GM13976 (cell line): Measurements from ENCODE around the gene PLIN3.

ENCODE experiments used
- DNase-seq: peaks from one replicate; pipeline ENCODE4 v3.0.0; 2012; ENCODE audit warnings: low spot score
- in situ Hi-C: fragments of 300-500 bp; cut with MboI; formaldehyde crosslinking; loops from one replicate; pipeline ENCODE4 v1.12.0; 2022; ENCODE audit warnings: low sequenced_read_pairs, mixed read lengths, inconsistent platforms; ENCODE audit not compliant: unreplicated experiment
- TF ChIP-seq, protein P1 (sequence below): IDR thresholded peaks from 2 replicates; pipeline ENCODE4 v1.5.1; 2012; ENCODE audit warnings: borderline replicate concordance, mild to moderate bottlenecking; ENCODE audit not compliant: insufficient read depth; ENCODE audit errors: extremely low read depth, missing control alignments, control extremely low read depth

PLIN3 gene, protein sequence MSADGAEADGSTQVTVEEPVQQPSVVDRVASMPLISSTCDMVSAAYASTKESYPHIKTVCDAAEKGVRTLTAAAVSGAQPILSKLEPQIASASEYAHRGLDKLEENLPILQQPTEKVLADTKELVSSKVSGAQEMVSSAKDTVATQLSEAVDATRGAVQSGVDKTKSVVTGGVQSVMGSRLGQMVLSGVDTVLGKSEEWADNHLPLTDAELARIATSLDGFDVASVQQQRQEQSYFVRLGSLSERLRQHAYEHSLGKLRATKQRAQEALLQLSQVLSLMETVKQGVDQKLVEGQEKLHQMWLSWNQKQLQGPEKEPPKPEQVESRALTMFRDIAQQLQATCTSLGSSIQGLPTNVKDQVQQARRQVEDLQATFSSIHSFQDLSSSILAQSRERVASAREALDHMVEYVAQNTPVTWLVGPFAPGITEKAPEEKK

DNA sequence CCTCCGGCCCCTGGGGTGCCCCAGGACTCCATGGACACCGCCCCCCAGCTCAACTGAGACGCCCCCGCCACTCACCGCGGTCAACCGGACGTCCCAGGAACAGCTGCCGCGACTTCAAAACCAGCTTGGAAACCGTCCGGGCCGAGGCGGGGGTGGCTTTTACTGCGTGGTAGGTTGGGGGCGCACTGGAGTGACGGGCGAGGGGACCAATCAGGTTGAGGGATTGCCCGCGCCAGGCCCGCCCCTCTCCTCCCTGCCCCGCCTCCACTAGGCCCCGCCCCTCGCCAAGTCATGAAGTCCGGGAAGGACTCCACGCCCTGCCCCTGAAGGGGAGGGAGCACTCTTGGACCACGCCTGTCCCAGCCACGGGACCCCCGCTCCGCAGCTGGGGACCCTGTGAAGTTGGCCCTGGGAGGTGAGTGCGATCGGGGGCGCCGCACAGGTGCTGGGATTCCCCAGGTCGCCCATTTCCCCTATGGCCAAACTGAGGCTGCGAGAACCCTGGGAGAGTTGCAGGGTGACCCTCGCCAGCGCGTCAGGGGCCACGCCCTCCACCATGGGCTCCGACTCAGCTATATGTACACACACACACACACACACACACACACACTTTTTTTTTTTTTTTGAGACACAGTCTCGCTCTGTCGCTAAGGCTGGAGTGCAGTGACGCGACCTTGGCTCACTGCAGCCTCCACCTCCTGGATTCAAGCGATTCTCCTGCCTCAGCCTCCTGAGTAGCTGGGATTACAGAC is at the start of gene PLIN3:
Gene PLIN3, minus strand, starts transcription at position 134 of the 752 bp plus-strand sequence. CDS start 6,273 bp downstream, outside the sequence.
- TF ChIP-seq, protein P1, sequence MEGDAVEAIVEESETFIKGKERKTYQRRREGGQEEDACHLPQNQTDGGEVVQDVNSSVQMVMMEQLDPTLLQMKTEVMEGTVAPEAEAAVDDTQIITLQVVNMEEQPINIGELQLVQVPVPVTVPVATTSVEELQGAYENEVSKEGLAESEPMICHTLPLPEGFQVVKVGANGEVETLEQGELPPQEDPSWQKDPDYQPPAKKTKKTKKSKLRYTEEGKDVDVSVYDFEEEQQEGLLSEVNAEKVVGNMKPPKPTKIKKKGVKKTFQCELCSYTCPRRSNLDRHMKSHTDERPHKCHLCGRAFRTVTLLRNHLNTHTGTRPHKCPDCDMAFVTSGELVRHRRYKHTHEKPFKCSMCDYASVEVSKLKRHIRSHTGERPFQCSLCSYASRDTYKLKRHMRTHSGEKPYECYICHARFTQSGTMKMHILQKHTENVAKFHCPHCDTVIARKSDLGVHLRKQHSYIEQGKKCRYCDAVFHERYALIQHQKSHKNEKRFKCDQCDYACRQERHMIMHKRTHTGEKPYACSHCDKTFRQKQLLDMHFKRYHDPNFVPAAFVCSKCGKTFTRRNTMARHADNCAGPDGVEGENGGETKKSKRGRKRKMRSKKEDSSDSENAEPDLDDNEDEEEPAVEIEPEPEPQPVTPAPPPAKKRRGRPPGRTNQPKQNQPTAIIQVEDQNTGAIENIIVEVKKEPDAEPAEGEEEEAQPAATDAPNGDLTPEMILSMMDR, result peak; percentile 1
- DNase-seq, result peak; percentile 100
- in situ Hi-C loops, result no loop called here

DNA sequence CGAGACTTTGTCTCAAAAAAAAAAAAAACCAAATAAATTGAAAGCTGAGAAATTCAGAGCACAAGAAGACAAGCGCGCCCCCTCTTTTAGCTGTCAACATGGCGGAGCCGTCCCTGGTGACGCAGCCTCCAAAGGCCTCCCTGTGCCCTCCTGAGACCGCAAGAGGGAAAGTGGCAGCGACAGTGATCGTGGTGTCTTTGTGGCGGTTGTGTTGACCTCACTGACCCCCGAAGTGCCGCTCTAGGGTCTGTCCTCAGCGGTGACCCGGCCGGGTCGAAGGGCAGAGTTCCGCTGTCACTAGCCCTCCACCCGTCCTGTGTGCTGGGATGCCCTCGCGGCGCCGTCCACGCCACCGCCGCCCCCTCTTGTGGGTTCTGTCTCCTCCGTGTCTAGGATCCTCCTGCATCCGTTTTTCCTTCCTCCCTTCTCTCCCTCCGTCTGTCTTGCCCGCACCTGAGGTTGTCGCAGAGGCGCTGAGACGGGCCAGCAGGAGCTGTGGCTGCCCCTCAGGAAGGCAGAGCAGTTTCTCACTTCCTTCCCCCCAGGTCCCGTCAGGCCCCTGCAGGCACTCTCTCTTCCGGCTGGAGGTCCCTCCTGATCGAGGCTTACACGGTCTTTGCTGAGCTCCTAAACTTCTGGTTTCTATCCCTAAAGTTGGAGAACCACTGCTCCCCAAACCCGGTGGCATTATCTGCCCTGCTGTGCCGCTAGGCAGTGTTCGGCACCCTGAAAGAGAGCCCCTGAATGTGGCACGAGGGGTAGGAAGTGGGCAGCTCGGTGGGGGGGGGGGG is 49.0 kb upstream of the PLIN3 start:
- peak; percentile 74 for DNase-seq
- in situ Hi-C loops, result loop anchor here (10.0 kb wide), 1 partner anchor 112 kb away; no protein-coding TSS in a partner anchor
- TF ChIP-seq, protein P1, result no peak

DNA sequence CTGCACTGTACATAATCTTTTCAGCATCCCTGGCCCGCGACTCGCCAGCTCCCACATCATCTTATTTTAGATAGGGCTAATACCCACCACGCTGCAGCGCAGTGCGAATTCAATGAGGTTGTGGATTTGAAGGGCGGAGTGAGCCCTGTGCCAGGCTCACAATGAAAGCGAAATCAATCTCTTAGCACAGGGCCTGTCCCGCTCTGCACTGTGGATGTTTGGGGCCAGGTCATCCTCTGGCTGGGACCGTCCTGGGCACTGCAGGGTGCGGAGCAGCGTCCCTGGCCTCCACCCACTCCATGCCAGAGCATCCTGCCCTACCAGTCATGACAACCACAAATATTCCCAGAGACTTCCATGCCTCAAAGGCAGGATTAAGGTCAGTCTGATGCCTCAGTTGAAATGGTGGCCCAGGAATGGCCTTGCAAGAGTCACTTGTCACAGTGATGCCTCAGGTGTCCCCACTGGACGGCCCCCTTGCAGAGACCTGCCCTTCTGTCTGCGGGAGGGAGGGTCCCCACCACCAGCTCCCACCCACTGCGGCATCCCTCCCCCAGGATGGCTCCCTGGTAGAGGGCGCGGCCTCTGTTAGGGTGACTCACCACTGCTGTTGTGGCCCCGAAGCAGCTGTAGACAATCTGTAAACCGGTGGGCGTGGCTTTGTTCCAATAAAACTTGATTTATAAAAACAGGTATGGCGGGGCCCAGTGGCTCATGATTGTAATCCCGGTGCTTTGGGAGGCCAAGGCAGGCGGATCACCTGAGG is 47.5 kb upstream of the PLIN3 start:
- in situ Hi-C loops, result loop anchor here (10.0 kb wide), 1 partner anchor 110 kb away; no protein-coding TSS in a partner anchor
- no peak for DNase-seq
- TF ChIP-seq, protein P1, result no peak

DNA sequence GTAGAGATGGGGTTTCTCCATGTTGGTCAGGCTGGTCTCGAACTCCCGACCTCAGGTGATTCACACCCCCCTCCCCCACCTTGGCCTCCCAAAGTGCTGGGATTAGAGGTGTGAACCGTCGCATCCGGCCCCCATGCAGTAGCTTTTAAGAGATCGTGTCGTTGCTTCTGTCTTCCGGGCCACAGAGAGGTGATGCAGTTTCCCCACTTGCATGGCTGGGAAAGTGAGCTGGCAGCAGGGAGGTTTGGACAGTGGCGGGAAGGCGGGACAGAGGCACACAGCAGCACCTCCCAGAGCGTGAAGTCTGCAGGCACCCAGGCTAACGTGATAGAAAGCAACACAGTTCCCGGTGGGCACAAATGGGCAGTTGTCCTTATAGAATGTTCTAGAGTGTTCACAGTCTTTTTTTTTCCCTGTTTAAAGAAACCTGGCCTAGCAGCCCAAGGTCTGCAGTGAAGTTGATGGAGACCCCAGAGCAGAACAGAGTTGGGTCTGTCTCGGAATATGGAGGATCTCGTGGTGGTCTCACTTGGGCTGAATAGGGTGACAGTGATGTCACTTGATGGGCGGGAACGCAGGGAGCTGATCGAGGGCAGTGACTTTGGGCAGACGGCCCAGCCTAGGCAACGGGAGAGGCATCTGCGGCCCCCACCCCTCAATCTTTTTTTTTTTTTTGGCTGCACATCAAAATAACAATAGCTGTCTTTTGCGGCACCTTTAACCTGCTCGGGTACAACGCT is 46.7 kb upstream of the PLIN3 start:
- no peak for DNase-seq
- in situ Hi-C loops, result loop anchor here (10.0 kb wide), 1 partner anchor 109 kb away; no protein-coding TSS in a partner anchor
- TF ChIP-seq, protein P1, result no peak

DNA sequence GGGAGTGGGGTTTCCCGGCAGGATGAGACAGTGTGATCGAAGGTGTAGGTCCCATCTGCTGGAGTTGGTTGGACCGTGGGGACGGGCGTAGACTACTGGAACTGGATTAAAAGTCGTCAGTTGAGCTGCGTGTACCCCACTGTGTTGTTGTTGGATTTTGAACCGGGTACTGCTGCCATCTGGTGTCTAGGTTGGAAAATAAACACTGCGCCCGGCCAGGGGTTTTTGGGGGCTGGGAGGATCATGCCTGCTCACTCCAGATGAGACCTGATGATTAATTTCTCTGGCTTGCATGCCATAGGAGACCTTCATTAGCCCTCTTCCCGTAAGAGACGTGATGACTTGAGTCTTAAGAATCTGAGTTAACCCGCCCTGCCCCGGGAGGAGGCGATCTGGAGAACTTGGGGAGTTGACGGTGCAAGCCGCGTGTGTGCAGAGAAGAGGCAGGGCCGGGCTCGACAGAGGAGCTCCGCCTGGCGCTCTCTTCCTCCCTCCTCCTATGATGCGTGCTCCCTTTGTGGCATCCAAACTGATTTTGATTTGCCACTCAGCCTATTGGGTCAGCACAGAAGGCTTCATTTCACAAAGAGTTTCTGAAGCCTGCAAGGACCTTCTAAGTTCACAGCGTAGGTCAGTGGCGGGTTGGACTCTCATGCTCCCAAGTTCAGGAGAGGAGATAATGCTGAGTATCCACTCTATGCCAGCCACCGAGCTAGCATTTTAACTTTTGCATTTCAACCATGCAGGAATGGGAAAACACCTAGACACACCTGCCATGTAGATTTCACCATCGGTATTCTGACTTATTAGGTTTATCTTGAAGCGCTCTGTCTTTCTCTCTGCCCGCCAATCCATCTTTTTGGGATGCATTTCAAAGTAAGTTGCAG is 44.6 kb upstream of the PLIN3 start:
- DNase-seq, result peak; percentile 77
- in situ Hi-C loops, result loop anchor here (10.0 kb wide), 1 partner anchor 107 kb away; no protein-coding TSS in a partner anchor

More for the DNA sequence above, 44.6 kb upstream of the PLIN3 start:
- TF ChIP-seq, protein P1, result peak; percentile 49
